ENCODE results near the gene ACOD1. TPM values are rescaled to one million over a fixed set of nuclear protein-coding genes. Genes with fewer than 3 reads are reported as not detected.
A peak's percentile ranks its signal among the peaks of the same experiment; 100 is the strongest.
"Not testable (repeated sequence)": the region's sequence is repeated elsewhere in the genome, so short reads cannot be mapped to it uniquely, and the experiment has no call there.

The ACOD1 gene
- total RNA-seq (2022) (not detected in 2 replicates), Bru-seq, nascent RNA (not detected), BruChase-seq, experiment 1, labeled RNA remaining after a 2-hour chase (not detected), BruChase-seq, experiment 2, labeled RNA remaining after a 6-hour chase (not detected)
- long read RNA-seq, result 0 reads

GRCh38 chr13:76948149-76948548 is at the start of gene ACOD1:
ACOD1 (plus strand) TSS chr13:76948511; CDS start chr13:76948559, 48 bp downstream.
- TF ChIP-seq CTCF (IDR thresholded peaks at IDR 0.05; ENCODE audit: insufficient read depth in 1 of 2, low read depth in 1 of 2, low read length in 1 of 2, severe bottlenecking in 1 of 2, unreplicated experiment in 1 of 2), result no peak

GRCh38 chr13:76899066-76899465 is 49.2 kb upstream of the ACOD1 start:
- CTCF ChIA-PET; H3K36me3 Mint-ChIP-seq (ENCODE audit: insufficient read depth, unreplicated experiment); H3K4me1 ChIP-seq; H3K27me3 ChIP-seq (replicated peaks; ENCODE audit: control insufficient read depth, insufficient read depth, low read length); H3K36me3 ChIP-seq (ENCODE audit: control insufficient read depth, insufficient read depth, low read length); H3K4me3 ChIP-seq (ENCODE audit: low read depth, low read length); H3K27ac Mint-ChIP-seq (ENCODE audit: unreplicated experiment); DNase-seq; H3K4me3 Mint-ChIP-seq (ENCODE audit: unreplicated experiment); POLR2A ChIA-PET; intact Hi-C loops (cut with micrococcal nuclease; ENCODE audit: unreplicated experiment); BruUV-seq (replicated peaks); H3K4me1 Mint-ChIP-seq (ENCODE audit: low read depth, unreplicated experiment): not testable (repeated sequence)
- H3K9me3 ChIP-seq, result peaks cover 13% of the 10 kb centered on the region
- peaks cover 24% of the 10 kb centered on the region for H3K9me3 Mint-ChIP-seq (ENCODE audit: unreplicated experiment)
- peaks cover 13% of the 10 kb centered on the region for H3K27me3 Mint-ChIP-seq (ENCODE audit: insufficient read depth, unreplicated experiment)

More at GRCh38 chr13:76948149-76948548, at the start of gene ACOD1:
- Histone ChIP-seq H3K4me3 (ENCODE audit: low read depth, low read length) (no peak within 1 kb of the TSS), H3K9me3 (no peaks in the 10 kb centered on the region), H3K36me3 (ENCODE audit: control insufficient read depth, insufficient read depth, low read length) (no peaks in the 10 kb centered on the region), H3K4me1 (no peaks in the 10 kb centered on the region), H3K27me3 (replicated peaks; ENCODE audit: control insufficient read depth, insufficient read depth, low read length) (no peaks in the 10 kb centered on the region)
- Mint-ChIP-seq H3K9me3 (ENCODE audit: unreplicated experiment) (no peaks in the 10 kb centered on the region), H3K4me3 (ENCODE audit: unreplicated experiment) (no peak within 1 kb of the TSS), H3K4me1 (ENCODE audit: low read depth, unreplicated experiment) (no peaks in the 10 kb centered on the region), H3K36me3 (ENCODE audit: insufficient read depth, unreplicated experiment) (no peaks in the 10 kb centered on the region), H3K27me3 (ENCODE audit: insufficient read depth, unreplicated experiment) (peaks cover 7% of the 10 kb centered on the region), H3K27ac (ENCODE audit: unreplicated experiment) (no peak within 1 kb of the TSS)
- CTCF ChIA-PET, result no interaction called here
- POLR2A ChIA-PET, result no interaction called here
- no TSS peak for BruUV-seq (replicated peaks)
- intact Hi-C loops (cut with micrococcal nuclease; ENCODE audit: unreplicated experiment), result no loop called here
- no peak for DNase-seq

GRCh38 chr13:76903544-76904162 is 44.7 kb upstream of the ACOD1 start:
- H3K36me3 ChIP-seq (ENCODE audit: control insufficient read depth, insufficient read depth, low read length), result no peaks in the 10 kb centered on the region
- H3K27me3 Mint-ChIP-seq (ENCODE audit: insufficient read depth, unreplicated experiment), result peaks cover 15% of the 10 kb centered on the region
- no peak overlapping the region for H3K4me3 Mint-ChIP-seq (ENCODE audit: unreplicated experiment)
- POLR2A ChIA-PET, result interaction anchor here (1.1 kb wide), 1 partner anchor 19 kb away, joined by 3 read pairs; no protein-coding TSS in a partner anchor
- H3K4me3 ChIP-seq (ENCODE audit: low read depth, low read length), result no peak overlapping the region
- intact Hi-C loops (cut with micrococcal nuclease; ENCODE audit: unreplicated experiment), result loop anchor here (1.0 kb wide), 6 partner anchors 81 to 1216 kb away; no protein-coding TSS in a partner anchor
- H3K27me3 ChIP-seq (replicated peaks; ENCODE audit: control insufficient read depth, insufficient read depth, low read length), result no peaks in the 10 kb centered on the region; the same call in 1 of the 2 replicates
- H3K9me3 ChIP-seq, result peaks cover 9% of the 10 kb centered on the region
- CTCF ChIA-PET, result interaction anchor here (0.6 to 1.9 kb wide), 7 partner anchors 9 to 1057 kb away, joined by 3 to 9 read pairs (median 4); no protein-coding TSS in a partner anchor
- H3K27ac Mint-ChIP-seq (ENCODE audit: unreplicated experiment), result no peak overlapping the region
- no TSS peak for BruUV-seq (replicated peaks)
- no peaks in the 10 kb centered on the region for H3K4me1 ChIP-seq
- peak; percentile 91 to 99 for TF ChIP-seq CTCF (IDR thresholded peaks at IDR 0.05; ENCODE audit: insufficient read depth in 1 of 2, low read depth in 1 of 2, low read length in 1 of 2, severe bottlenecking in 1 of 2, unreplicated experiment in 1 of 2)
- H3K4me1 Mint-ChIP-seq (ENCODE audit: low read depth, unreplicated experiment), result no peaks in the 10 kb centered on the region
- no peaks in the 10 kb centered on the region for H3K36me3 Mint-ChIP-seq (ENCODE audit: insufficient read depth, unreplicated experiment)
- DNase-seq, result peak; percentile 72 to 80
- peaks cover 11% of the 10 kb centered on the region for H3K9me3 Mint-ChIP-seq (ENCODE audit: unreplicated experiment)

All from Caco-2 (cell line).